HL-60 (cell line): ENCODE measurements around the gene ZSCAN12.

Experiments
- GABPA ChIP-seq: IDR thresholded peaks from 2 replicates; pipeline ENCODE4 v1.6.1; 2012; ENCODE audit warnings: low read depth
- POLR2AphosphoS5 ChIP-seq: IDR thresholded peaks from 2 replicates; pipeline ENCODE4 v1.6.1; 2012; ENCODE audit warnings: low read depth
- SPI1 ChIP-seq: IDR thresholded peaks from 2 replicates; pipeline ENCODE4 v1.6.1; 2012; ENCODE audit warnings: low read depth, mild to moderate bottlenecking, borderline replicate concordance
- TF ChIP-seq, protein P1 (sequence below): IDR thresholded peaks from 2 replicates; pipeline ENCODE4 v1.6.1; 2012; ENCODE audit warnings: low read depth; ENCODE audit not compliant: insufficient replicate concordance
- TF ChIP-seq, protein P2 (sequence below): IDR thresholded peaks from one replicate; pipeline ENCODE4 v1.5.1; 2011; ENCODE audit warnings: low read length, control low read depth, inconsistent platforms; ENCODE audit not compliant: insufficient read depth

- TF ChIP-seq, protein P1, sequence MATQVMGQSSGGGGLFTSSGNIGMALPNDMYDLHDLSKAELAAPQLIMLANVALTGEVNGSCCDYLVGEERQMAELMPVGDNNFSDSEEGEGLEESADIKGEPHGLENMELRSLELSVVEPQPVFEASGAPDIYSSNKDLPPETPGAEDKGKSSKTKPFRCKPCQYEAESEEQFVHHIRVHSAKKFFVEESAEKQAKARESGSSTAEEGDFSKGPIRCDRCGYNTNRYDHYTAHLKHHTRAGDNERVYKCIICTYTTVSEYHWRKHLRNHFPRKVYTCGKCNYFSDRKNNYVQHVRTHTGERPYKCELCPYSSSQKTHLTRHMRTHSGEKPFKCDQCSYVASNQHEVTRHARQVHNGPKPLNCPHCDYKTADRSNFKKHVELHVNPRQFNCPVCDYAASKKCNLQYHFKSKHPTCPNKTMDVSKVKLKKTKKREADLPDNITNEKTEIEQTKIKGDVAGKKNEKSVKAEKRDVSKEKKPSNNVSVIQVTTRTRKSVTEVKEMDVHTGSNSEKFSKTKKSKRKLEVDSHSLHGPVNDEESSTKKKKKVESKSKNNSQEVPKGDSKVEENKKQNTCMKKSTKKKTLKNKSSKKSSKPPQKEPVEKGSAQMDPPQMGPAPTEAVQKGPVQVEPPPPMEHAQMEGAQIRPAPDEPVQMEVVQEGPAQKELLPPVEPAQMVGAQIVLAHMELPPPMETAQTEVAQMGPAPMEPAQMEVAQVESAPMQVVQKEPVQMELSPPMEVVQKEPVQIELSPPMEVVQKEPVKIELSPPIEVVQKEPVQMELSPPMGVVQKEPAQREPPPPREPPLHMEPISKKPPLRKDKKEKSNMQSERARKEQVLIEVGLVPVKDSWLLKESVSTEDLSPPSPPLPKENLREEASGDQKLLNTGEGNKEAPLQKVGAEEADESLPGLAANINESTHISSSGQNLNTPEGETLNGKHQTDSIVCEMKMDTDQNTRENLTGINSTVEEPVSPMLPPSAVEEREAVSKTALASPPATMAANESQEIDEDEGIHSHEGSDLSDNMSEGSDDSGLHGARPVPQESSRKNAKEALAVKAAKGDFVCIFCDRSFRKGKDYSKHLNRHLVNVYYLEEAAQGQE, result no peak
- TF ChIP-seq, protein P2, sequence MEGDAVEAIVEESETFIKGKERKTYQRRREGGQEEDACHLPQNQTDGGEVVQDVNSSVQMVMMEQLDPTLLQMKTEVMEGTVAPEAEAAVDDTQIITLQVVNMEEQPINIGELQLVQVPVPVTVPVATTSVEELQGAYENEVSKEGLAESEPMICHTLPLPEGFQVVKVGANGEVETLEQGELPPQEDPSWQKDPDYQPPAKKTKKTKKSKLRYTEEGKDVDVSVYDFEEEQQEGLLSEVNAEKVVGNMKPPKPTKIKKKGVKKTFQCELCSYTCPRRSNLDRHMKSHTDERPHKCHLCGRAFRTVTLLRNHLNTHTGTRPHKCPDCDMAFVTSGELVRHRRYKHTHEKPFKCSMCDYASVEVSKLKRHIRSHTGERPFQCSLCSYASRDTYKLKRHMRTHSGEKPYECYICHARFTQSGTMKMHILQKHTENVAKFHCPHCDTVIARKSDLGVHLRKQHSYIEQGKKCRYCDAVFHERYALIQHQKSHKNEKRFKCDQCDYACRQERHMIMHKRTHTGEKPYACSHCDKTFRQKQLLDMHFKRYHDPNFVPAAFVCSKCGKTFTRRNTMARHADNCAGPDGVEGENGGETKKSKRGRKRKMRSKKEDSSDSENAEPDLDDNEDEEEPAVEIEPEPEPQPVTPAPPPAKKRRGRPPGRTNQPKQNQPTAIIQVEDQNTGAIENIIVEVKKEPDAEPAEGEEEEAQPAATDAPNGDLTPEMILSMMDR, result no peak
- TF ChIP-seq SPI1 (no peak), POLR2AphosphoS5 (no peak), GABPA (no peak)
These were observed 50.1 kb downstream of the ZSCAN12 start for GRCh38 chr6:28349344-28349891.
